GM12878 (cell line): ENCODE data around the gene COL18A1. TPM values are rescaled to one million over a fixed set of nuclear protein-coding genes. Genes with fewer than 3 reads are reported as not detected.

Experiments used
- ATAC-seq: fragments of 200-7000 bp; cut with Tn5 transposase; 3 replicates; pipeline ENCODE4 v1.9.1; 2020; ENCODE audit warnings: mild to moderate bottlenecking, moderate library complexity
- BruUV-seq: library from RNA; stranded (reverse); fragments of 400-500 nt; replicated peaks from 2 replicates; lab custom pipeline; 2021; lab: Mats Ljungman, UMichigan
- CTCF ChIA-PET: fragments of 300-600 bp; sonication (Branson Sonifier 250); formaldehyde crosslinking; extraction: SDS; loops from one replicate; lab custom pipeline; 2021; ENCODE audit warnings: inconsistent platforms; lab: Yijun Ruan, JAX
- POLR2A ChIA-PET: fragments of 350-600 bp; formaldehyde crosslinking; extraction: SDS; loops from one replicate; lab custom pipeline; 2021; ENCODE audit warnings: inconsistent platforms; lab: Charles Lee
- RAD21 ChIA-PET: fragments of 300-600 bp; sonication (Branson Sonifier 250); formaldehyde crosslinking; loops from one replicate; lab custom pipeline; 2023; ENCODE audit warnings: antibody characterized with exemption; ENCODE audit not compliant: unreplicated experiment; lab: Charles Lee
- SMC1A ChIA-PET: fragments of 300-600 bp; sonication (Branson Sonifier 250); formaldehyde crosslinking; loops from one replicate; lab custom pipeline; 2023; ENCODE audit not compliant: unreplicated experiment, uncharacterized antibody; lab: Charles Lee
- DNase-seq: peaks from one replicate; pipeline ENCODE4 v3.0.0-alpha.2; 2011; ENCODE audit warnings: low read depth, low spot score
- FAIRE-seq: peaks from 3 replicates; lab custom pipeline; 2011; peaks lifted over from hg19 to GRCh38; lab: Jason Lieb, UNC
- H2AFZ ChIP-seq: 2 replicates; pipeline ENCODE4 v1.6.0; 2011; ENCODE audit warnings: low read depth, low read length, control low read depth; ENCODE audit not compliant: control insufficient read depth
- H3K27ac ChIP-seq: 2 replicates; pipeline ENCODE4 v1.5.1; 2011; ENCODE audit warnings: control low read depth; ENCODE audit not compliant: control insufficient read depth, insufficient read depth
- H3K27me3 ChIP-seq, 2 experiments: replicated peaks in 1 of 2; 2 replicates each; pipeline versions ENCODE4 v1.6.0 to v1.6.1; 2011; ENCODE audit warnings: low read length in 1 of 2; ENCODE audit not compliant: control insufficient read depth in 2 of 2, insufficient read depth in 2 of 2
- H3K36me3 ChIP-seq, 2 experiments: 2 replicates each; pipeline ENCODE4 v1.5.1; 2011; ENCODE audit warnings: low read length in 1 of 2; ENCODE audit not compliant: control insufficient read depth in 2 of 2, insufficient read depth in 2 of 2
- H3K4me1 ChIP-seq: 2 replicates; pipeline ENCODE4 v1.6.1; 2011; ENCODE audit warnings: mild to moderate bottlenecking, low read length, moderate library complexity, mixed read lengths; ENCODE audit not compliant: control insufficient read depth, insufficient read depth
- H3K4me2 ChIP-seq: 2 replicates; pipeline ENCODE4 v1.6.0; 2011; ENCODE audit warnings: control low read depth; ENCODE audit not compliant: control insufficient read depth, insufficient read depth
- H3K4me3 ChIP-seq: fragments of 200-600 bp; sonication (generic); 2 replicates; pipeline ENCODE4 v1.5.1; 2016
- H3K79me2 ChIP-seq: 2 replicates; pipeline ENCODE4 v1.6.0; 2011; ENCODE audit warnings: low read length; ENCODE audit not compliant: control insufficient read depth, insufficient read depth
- H3K9ac ChIP-seq: 2 replicates; pipeline ENCODE4 v1.8.0; 2011; ENCODE audit warnings: low read length, control low read depth, mixed read lengths; ENCODE audit not compliant: control insufficient read depth, insufficient read depth
- H3K9me3 ChIP-seq: replicated peaks from 3 replicates; pipeline ENCODE4 v1.5.1; 2011; ENCODE audit warnings: mild to moderate bottlenecking, low read length; ENCODE audit not compliant: control insufficient read depth, insufficient read depth
- H4K20me1 ChIP-seq: 2 replicates; pipeline ENCODE4 v1.6.0; 2011; ENCODE audit not compliant: control insufficient read depth, insufficient read depth
- ASH2L ChIP-seq: fragments of 300-600, 200-600 bp; sonication (generic); IDR thresholded peaks from 2 replicates; pipeline ENCODE4 v1.6.1; 2017; ENCODE audit warnings: low read depth, mild to moderate bottlenecking, borderline replicate concordance
- BMI1 ChIP-seq: fragments of 450-650 bp; IDR thresholded peaks from 2 replicates; pipeline ENCODE4 v1.6.1; 2016; ENCODE audit warnings: mild to moderate bottlenecking, moderate library complexity, borderline replicate concordance
- CEBPB ChIP-seq, 2 experiments: fragments of 150-350 bp in 1 of 2; IDR thresholded peaks; 2 replicates each; pipeline ENCODE4 v1.6.1; 2012 to 2014; ENCODE audit warnings: low read depth in 2 of 2, low read length in 2 of 2, borderline replicate concordance in 1 of 2, inconsistent platforms in 1 of 2
- DPF2 ChIP-seq: fragments of 450-650 bp; IDR thresholded peaks from 2 replicates; pipeline ENCODE4 v1.6.1; 2017; ENCODE audit warnings: mild to moderate bottlenecking
- FOXK2 ChIP-seq: fragments of 450-650 bp; IDR thresholded peaks from 2 replicates; pipeline ENCODE4 v1.6.1; 2017; ENCODE audit warnings: mild to moderate bottlenecking, moderate library complexity
- HDAC6 ChIP-seq: fragments of 200-600 bp; sonication (generic); IDR thresholded peaks from one replicate; pipeline ENCODE4 v1.8.0; 2017; ENCODE audit warnings: antibody characterized with exemption; ENCODE audit not compliant: unreplicated experiment
- MAX ChIP-seq: IDR thresholded peaks from 2 replicates; pipeline ENCODE4 v1.6.1; 2012; ENCODE audit warnings: low read depth, low read length, improper control_type of control experiment
- MYC ChIP-seq: IDR thresholded peaks from 2 replicates; pipeline ENCODE4 v1.6.1; 2011; ENCODE audit warnings: mild to moderate bottlenecking, low read length, moderate library complexity, inconsistent platforms; ENCODE audit not compliant: insufficient read depth, insufficient replicate concordance, insufficient read length, severe bottlenecking
- NRF1 ChIP-seq: conservative IDR thresholded peaks from 2 replicates; pipeline ENCODE4 v1.6.1; 2011; ENCODE audit warnings: mild to moderate bottlenecking, low read depth, low read length, improper control_type of control experiment
- RAD21 ChIP-seq: IDR thresholded peaks from 2 replicates; pipeline ENCODE4 v1.6.1; 2011; ENCODE audit warnings: mild to moderate bottlenecking, low read depth, low read length, moderate library complexity; ENCODE audit not compliant: insufficient read depth
- RAD51 ChIP-seq: fragments of 450-650 bp; IDR thresholded peaks from 2 replicates; pipeline ENCODE4 v1.6.1; 2016; ENCODE audit warnings: moderate library complexity, mild to moderate bottlenecking, inconsistent platforms
- RELA ChIP-seq: fragments of 450-650 bp; IDR thresholded peaks from 2 replicates; pipeline ENCODE4 v1.8.0; 2014; ENCODE audit warnings: borderline replicate concordance; ENCODE audit not compliant: partially characterized antibody
- SIN3A ChIP-seq: IDR thresholded peaks from 2 replicates; pipeline ENCODE4 v1.6.1; 2012; ENCODE audit warnings: low read depth, low read length, improper control_type of control experiment
- SMAD5 ChIP-seq: IDR thresholded peaks from 2 replicates; pipeline ENCODE4 v1.6.1; 2016; ENCODE audit warnings: antibody characterized with exemption, low read depth
- SREBF1 ChIP-seq: IDR thresholded peaks from 2 replicates; pipeline ENCODE4 v1.6.1; 2012; ENCODE audit warnings: mild to moderate bottlenecking, low read length
- ZBED1 ChIP-seq: IDR thresholded peaks from 2 replicates; pipeline ENCODE4 v1.6.1; 2016; ENCODE audit warnings: borderline replicate concordance
- WGBS: methylation state at CpG from one replicate; pipeline ENCODE4 v1.1.6; 2016; ENCODE audit warnings: low lambda C conversion rate; ENCODE audit not compliant: insufficient replicate concordance, insufficient coverage; ENCODE audit errors: missing lambda C conversion rate; 5-methylcytosine and 5-hydroxymethylcytosine counted together
- in situ Hi-C: fragments of 300-500 bp; cut with MboI; formaldehyde crosslinking; loops from 9 replicates; pipeline ENCODE4 v1.14.3; 2018; ENCODE audit warnings: mixed read lengths
- intact Hi-C: fragments of 100-400 bp; cut with micrococcal nuclease; formaldehyde crosslinking; loops from one replicate; pipeline ENCODE4 v1.14.2; 2022; ENCODE audit not compliant: unreplicated experiment
- polyA plus RNA-seq, 11 experiments: library from polyadenylated mRNA; depleted of rRNA in 4 of 11; unstranded in 6 of 11; stranded (reverse) in 5 of 11; fragments of >200 nt; fragmentation: Nextera tagmentation in 4 of 11; fragmentation: Illumina TruSeq in 1 of 11; extraction: Ambion mirVana in 4 of 11; extraction: Trizol in 1 of 11; gene quantifications; 1 replicate in 1 of 11; 2 replicates in 10 of 11; pipeline versions ENCODE4 v1.2.1 to v1.2.3, GENCODE V29; 2011 to 2016; ENCODE audit warnings: inconsistent platforms in 2 of 11, missing spikeins in 2 of 11, low read depth in 1 of 11
- total RNA-seq, 4 experiments: library from RNA; depleted of rRNA in 3 of 4; stranded (reverse); fragments of >200 nt in 3 of 4; fragmentation: Illumina TruSeq in 1 of 4; extraction: Trizol in 1 of 4; gene quantifications; 2 replicates each; pipeline versions ENCODE4 v1.2.1 to v1.2.3, GENCODE V29; 2013 to 2021
- TF ChIP-seq, protein P1 (sequence below): fragments of 450-650 bp; formaldehyde crosslinking; IDR thresholded peaks from 2 replicates; pipeline ENCODE4 v1.4.0; 2022; ENCODE audit warnings: mild to moderate bottlenecking, moderate library complexity

The COL18A1 gene
- total and polyA plus RNA-seq, 10 of the 15 experiments (the other 5 are each of a cell fraction or from before 2014, with no cell fraction given) = under 0.01 to 0.49 (median 0.09) TPM; not detected in 3

DNA sequence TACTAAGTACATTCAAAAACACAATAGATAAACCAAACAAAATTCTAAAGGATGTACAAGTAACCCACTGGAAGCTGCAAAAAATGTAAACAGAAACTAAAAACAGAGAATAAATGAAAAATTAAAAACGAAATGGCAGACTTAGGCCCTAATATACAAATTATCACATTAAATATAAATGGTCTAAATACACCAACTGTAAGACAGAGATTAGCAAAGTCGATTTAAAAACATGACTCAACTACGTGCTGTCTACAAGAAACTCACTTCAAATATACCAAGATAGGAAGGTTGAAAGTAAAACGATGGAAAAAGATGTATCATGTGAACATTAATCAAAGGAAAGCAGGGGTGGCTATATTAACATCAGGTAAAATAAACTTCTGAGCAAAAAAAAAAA is 114.2 kb downstream of the COL18A1 start:
- in situ Hi-C loops = no loop called here
- ATAC-seq = no peak
- H3K27ac ChIP-seq = no peak overlapping the region

GRCh38 chr21:45521241-45521640 is 116.3 kb downstream of the COL18A1 start:
- intact Hi-C loops (no loop called here), in situ Hi-C loops (no loop called here)
- Histone ChIP-seq H3K9ac (no peak overlapping the region), H2AFZ (no peak overlapping the region), H3K36me3 (peaks cover 11 to 13% of the 10 kb centered on the region in 2 experiments; a peak in 3 of 4 replicates), H4K20me1 (no peaks in the 10 kb centered on the region), H3K9me3 (peaks cover 22% of the 10 kb centered on the region), H3K27ac (no peak overlapping the region), H3K4me3 (no peak overlapping the region), H3K79me2 (no peaks in the 10 kb centered on the region; the same call in 1 of the 2 replicates), H3K4me1 (no peaks in the 10 kb centered on the region), H3K27me3 (no peaks in the 10 kb centered on the region), H3K4me2 (no peak overlapping the region)
- POLR2A ChIA-PET = no interaction called here
- SMC1A ChIA-PET = no interaction called here
- no peak for ATAC-seq
- BruUV-seq = no TSS peak
- CTCF ChIA-PET = no interaction called here
- WGBS = 87% methylated on average over 2 of the region's 2 CpGs
- no peak for DNase-seq
- RAD21 ChIA-PET = no interaction called here
- FAIRE-seq = no peak
- no peak for TF ChIP-seq ZBED1
- no peak for TF ChIP-seq HDAC6
- TF ChIP-seq RAD51 = no peak
- TF ChIP-seq RELA = no peak
- TF ChIP-seq ASH2L = no peak
- TF ChIP-seq RAD21 = no peak
- TF ChIP-seq SREBF1 = no peak
- no peak for TF ChIP-seq FOXK2
- no peak for TF ChIP-seq DPF2
- TF ChIP-seq NRF1 = no peak
- TF ChIP-seq BMI1 = no peak
- no peak for TF ChIP-seq SIN3A
- no peak for TF ChIP-seq CEBPB (IDR thresholded peaks at IDR 0.05; ENCODE audit: borderline replicate concordance in 1 of 2, low read depth in 2 of 2, low read length in 2 of 2)
- TF ChIP-seq, protein P1, sequence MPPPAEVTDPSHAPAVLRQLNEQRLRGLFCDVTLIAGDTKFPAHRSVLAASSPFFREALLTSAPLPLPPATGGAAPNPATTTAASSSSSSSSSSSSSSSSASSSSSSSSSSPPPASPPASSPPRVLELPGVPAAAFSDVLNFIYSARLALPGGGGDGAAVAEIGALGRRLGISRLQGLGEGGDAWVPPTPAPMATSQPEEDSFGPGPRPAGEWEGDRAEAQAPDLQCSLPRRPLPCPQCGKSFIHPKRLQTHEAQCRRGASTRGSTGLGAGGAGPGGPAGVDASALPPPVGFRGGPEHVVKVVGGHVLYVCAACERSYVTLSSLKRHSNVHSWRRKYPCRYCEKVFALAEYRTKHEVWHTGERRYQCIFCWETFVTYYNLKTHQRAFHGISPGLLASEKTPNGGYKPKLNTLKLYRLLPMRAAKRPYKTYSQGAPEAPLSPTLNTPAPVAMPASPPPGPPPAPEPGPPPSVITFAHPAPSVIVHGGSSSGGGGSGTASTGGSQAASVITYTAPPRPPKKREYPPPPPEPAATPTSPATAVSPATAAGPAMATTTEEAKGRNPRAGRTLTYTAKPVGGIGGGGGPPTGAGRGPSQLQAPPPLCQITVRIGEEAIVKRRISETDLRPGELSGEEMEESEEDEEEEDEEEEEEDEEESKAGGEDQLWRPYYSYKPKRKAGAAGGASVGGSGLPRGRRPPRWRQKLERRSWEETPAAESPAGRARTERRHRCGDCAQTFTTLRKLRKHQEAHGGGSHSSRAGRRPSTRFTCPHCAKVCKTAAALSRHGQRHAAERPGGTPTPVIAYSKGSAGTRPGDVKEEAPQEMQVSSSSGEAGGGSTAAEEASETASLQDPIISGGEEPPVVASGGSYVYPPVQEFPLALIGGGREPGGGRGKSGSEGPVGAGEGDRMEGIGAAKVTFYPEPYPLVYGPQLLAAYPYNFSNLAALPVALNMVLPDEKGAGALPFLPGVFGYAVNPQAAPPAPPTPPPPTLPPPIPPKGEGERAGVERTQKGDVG (CRISPR knock-in tag) = no peak

More for the DNA sequence above, 114.2 kb downstream of the COL18A1 start:
- ChIA-PET CTCF (no interaction called here), RAD21 (no interaction called here), SMC1A (no interaction called here), POLR2A (no interaction called here)
- no peak for FAIRE-seq
- H3K36me3 ChIP-seq = peaks cover 11% of the 10 kb centered on the region in 2 experiments; a peak in 3 of 4 replicates
- no peak overlapping the region for H2AFZ ChIP-seq
- H3K9ac ChIP-seq = no peak overlapping the region
- BruUV-seq = no TSS peak
- no peaks in the 10 kb centered on the region; the same call in 1 of the 2 replicates for H3K79me2 ChIP-seq
- TF ChIP-seq MYC (no peak), SMAD5 (no peak), MAX (no peak)
- no peaks in the 10 kb centered on the region for H3K4me1 ChIP-seq
- WGBS = over 99% methylated on average over 4 of the region's 4 CpGs
- no peaks in the 10 kb centered on the region for H3K27me3 ChIP-seq
- no peak for DNase-seq
- H3K4me3 ChIP-seq = no peak overlapping the region
- H3K9me3 ChIP-seq = peaks cover 22% of the 10 kb centered on the region
- H4K20me1 ChIP-seq = no peaks in the 10 kb centered on the region
- H3K4me2 ChIP-seq = no peak overlapping the region
- intact Hi-C loops = no loop called here
